K562 (cell line): Measurements from ENCODE around the gene LRRC4C. TPM values are rescaled to one million over a fixed set of nuclear protein-coding genes. Genes with fewer than 3 reads are reported as not detected.

Experiments
- FOS ChIP-seq: IDR thresholded peaks from 3 replicates; pipeline ENCODE4 v1.6.1; 2011; ENCODE audit not compliant: insufficient read length; ENCODE audit errors: extremely low read depth
- ID3 ChIP-seq, 2 experiments: fragments of 250-450 bp in 1 of 2; fragments of 450-650 bp in 1 of 2; sonication (Bioruptor Pico) in 1 of 2; IDR thresholded peaks; 2 replicates each; pipeline versions ENCODE4 v1.6.1 to v1.8.0; 2016 to 2021; ENCODE audit warnings: mild to moderate bottlenecking in 2 of 2, moderate library complexity in 2 of 2, missing compliant biosample characterization in 1 of 2, missing genetic modification characterization in 1 of 2
- LARP7 ChIP-seq: fragments of 450-650 bp; IDR thresholded peaks from 2 replicates; pipeline ENCODE4 v1.6.1; 2016
- OTX1 ChIP-seq: fragments of 450-650 bp; formaldehyde crosslinking; IDR thresholded peaks from 2 replicates; pipeline ENCODE4 v1.4.0; 2022; ENCODE audit warnings: mild to moderate bottlenecking
- REST ChIP-seq, 2 experiments: fragments of 450-650 bp; formaldehyde crosslinking in 1 of 2; IDR thresholded peaks; 2 replicates each; pipeline versions ENCODE4 v1.4.0 to v1.6.1; 2014 to 2020; ENCODE audit warnings: mild to moderate bottlenecking in 2 of 2, borderline replicate concordance in 1 of 2, low read depth in 1 of 2
- ZFX ChIP-seq: sonication (generic); formaldehyde crosslinking; IDR thresholded peaks from 2 replicates; pipeline ENCODE4 v1.8.0; 2022; ENCODE audit warnings: mild to moderate bottlenecking, missing genetic modification reagents, moderate library complexity
- ZNF785 ChIP-seq: fragments of 250-450 bp; sonication (Bioruptor Pico); IDR thresholded peaks from 2 replicates; pipeline ENCODE4 v1.4.0; 2020; ENCODE audit warnings: mild to moderate bottlenecking
- polyA plus RNA-seq, 8 experiments: library from polyadenylated mRNA; depleted of rRNA in 4 of 8; stranded (reverse) in 5 of 8; unstranded in 3 of 8; fragments of >200 nt; fragmentation: Nextera tagmentation in 2 of 8; fragmentation: Illumina TruSeq in 1 of 8; extraction: Ambion mirVana in 2 of 8; extraction: Trizol in 1 of 8; gene quantifications; 2 replicates each; pipeline versions ENCODE4 v1.2.1 to v1.2.3, GENCODE V29; 2011 to 2014; ENCODE audit warnings: inconsistent platforms in 1 of 8, missing spikeins in 1 of 8
- total RNA-seq, 7 experiments: library from RNA; depleted of rRNA in 6 of 7; stranded (reverse); fragments of >200 nt in 6 of 7; fragmentation: Illumina TruSeq in 2 of 7; extraction: Trizol in 2 of 7; gene quantifications; 2 replicates each; pipeline versions ENCODE4 v1.2.1 to v1.2.3, GENCODE V29; 2011 to 2021; ENCODE audit warnings: low replicate concordance in 1 of 7

The LRRC4C gene
- total and polyA plus RNA-seq, 9 of the 15 experiments (the other 6 are each of a cell fraction or from before 2014, with no cell fraction given): not detected

- TF ChIP-seq REST (IDR thresholded peaks at IDR 0.05; ENCODE audit: borderline replicate concordance): no peak
- TF ChIP-seq REST (CRISPR knock-in tag; IDR thresholded peaks at IDR 0.05; ENCODE audit: low read depth): no peak
- TF ChIP-seq ZNF785 (CRISPR knock-in tag): no peak
- no peak for TF ChIP-seq OTX1 (CRISPR knock-in tag)
- no peak for TF ChIP-seq ID3 (CRISPR knock-in tag; IDR thresholded peaks at IDR 0.05)
- TF ChIP-seq ID3 (tag; IDR thresholded peaks at IDR 0.05): no peak
- TF ChIP-seq LARP7: no peak
- TF ChIP-seq ZFX (CRISPR knock-in tag): no peak
- TF ChIP-seq FOS: no peak
- TF ChIP-seq, all 486 proteins: peak for 0
These were observed 640.2 kb downstream of the LRRC4C start (continued) for GRCh38 chr11:40819230-40819629.
